ENCODE results near the gene MAN1B1. TPM values are rescaled to one million over a fixed set of nuclear protein-coding genes. Genes with fewer than 3 reads are reported as not detected.

Gene MAN1B1
- total RNA-seq, 4 donors from 2014 or later = 26.1 to 30.2 (median 29.3) TPM

DNA sequence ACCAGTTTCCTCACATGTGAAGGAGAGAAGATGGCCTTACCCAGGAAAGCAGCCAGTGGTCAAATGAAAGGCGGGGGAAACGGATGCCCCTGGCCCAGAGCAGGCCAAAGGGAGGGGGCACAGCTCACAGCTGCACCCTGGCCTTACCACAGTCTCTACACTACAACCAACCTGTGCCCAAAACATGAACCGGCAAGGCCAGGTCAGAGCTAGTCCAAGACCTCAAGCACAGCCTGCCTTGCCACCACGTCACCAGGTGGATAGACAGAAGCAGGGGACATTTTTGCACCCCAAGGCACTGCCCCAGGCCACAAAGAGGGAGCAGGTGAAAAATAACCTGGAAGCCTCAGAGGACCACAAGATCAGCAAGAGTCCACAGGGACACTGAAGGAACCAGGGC, 56.7 kb downstream of the MAN1B1 start:
- ATAC-seq = no peak
- no peaks in the 10 kb centered on the region for H3K36me3 ChIP-seq
- no peak overlapping the region for H3K4me3 ChIP-seq
- H3K27me3 ChIP-seq = peaks cover 94% of the 10 kb centered on the region
- no peak overlapping the region for H3K27ac ChIP-seq
- H3K4me1 ChIP-seq = peaks cover 0 to 12% (median 3%) of the 10 kb centered on the region in 3 donors
- TF ChIP-seq EP300 (IDR thresholded peaks at IDR 0.05) (no peak), POLR2A (IDR thresholded peaks at IDR 0.05) (no peak), CTCF (IDR thresholded peaks at IDR 0.05) (no peak), POLR2AphosphoS5 (IDR thresholded peaks at IDR 0.05) (no peak)
- no CpG with 5 or more reads among the region's 4 CpGs for WGBS, 2 donors (ENCODE audit: low coverage in 1 of 2)
- no peaks in the 10 kb centered on the region for H3K9me3 ChIP-seq

DNA sequence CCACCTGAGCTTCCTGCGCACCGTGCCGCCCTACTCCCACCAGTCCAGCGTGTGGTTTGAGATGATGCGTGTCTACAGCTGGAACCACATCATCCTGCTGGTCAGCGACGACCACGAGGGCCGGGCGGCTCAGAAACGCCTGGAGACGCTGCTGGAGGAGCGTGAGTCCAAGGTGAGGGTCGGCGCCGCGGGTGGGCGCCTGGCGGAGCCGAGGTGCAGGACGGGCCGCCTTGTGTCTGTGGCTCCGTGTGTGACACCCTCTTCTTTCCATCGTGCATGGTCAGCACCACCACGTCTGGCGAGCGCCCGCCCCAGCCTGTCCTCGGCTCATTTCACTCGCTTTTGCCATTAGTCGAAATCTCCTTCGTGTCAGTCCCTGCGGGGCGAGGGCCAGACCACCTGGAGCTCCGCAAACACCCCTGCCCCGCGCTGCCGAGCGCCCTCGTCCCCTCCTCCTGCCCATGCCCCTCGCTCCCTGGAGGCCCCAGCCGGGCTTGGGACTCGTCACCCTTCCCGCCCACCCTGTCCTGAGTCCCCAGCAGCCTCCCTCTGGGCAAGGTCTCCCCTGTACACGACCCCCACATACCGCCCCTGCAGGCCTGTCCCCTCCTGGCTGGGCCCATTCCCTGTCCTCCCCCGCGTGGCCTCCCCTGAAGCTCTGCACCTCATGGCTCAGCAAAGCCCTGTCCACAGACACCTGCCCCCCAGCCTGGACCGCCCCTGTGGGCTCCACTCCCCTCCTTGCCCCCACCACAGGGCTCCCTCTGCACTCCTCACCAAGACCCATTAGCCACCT, 59.1 kb downstream of the MAN1B1 start:
- 45 to 66% methylated on average over 11 to 16 of the region's 49 CpGs for WGBS, 2 donors (ENCODE audit: low coverage in 1 of 2)
- no peak for ATAC-seq
- no peak for TF ChIP-seq POLR2A (IDR thresholded peaks at IDR 0.05)
- no peak for TF ChIP-seq CTCF (IDR thresholded peaks at IDR 0.05)
- no peak for TF ChIP-seq EP300 (IDR thresholded peaks at IDR 0.05)

DNA sequence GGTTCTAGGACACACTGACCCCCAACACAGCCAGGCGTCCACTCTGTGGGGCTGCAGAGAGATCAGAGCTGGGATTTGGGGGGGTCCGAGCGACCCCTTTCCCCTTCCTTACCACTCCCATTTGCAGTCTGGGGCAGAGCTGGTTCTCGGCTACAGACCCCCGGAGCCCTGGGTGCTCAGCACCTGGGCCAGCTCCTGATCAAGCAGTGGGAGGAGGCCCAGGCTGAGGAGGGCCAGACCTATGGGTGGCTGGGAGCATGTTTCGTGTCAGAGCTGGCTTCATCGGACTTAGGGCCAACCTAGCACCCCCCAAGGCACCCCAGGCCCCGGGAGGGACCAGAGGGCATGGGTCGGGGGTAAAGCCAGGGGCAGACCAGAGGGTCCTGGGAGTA, 59.7 kb downstream of the MAN1B1 start:
- H3K9me3 ChIP-seq = no peaks in the 10 kb centered on the region
- no peak overlapping the region for H3K27ac ChIP-seq
- no CpG with 5 or more reads among the region's 9 CpGs for WGBS, 2 donors (ENCODE audit: low coverage in 1 of 2)
- no peak for ATAC-seq
- no peaks in the 10 kb centered on the region for H3K4me1 ChIP-seq
- H3K36me3 ChIP-seq = no peaks in the 10 kb centered on the region
- no peak for TF ChIP-seq EP300 (IDR thresholded peaks at IDR 0.05)
- TF ChIP-seq POLR2A (IDR thresholded peaks at IDR 0.05) = no peak
- no peak for TF ChIP-seq CTCF (IDR thresholded peaks at IDR 0.05)
- H3K27me3 ChIP-seq = peaks cover 94% of the 10 kb centered on the region
- no peak overlapping the region for H3K4me3 ChIP-seq

More for the DNA sequence above, 59.1 kb downstream of the MAN1B1 start:
- Histone ChIP-seq H3K27ac (no peak overlapping the region), H3K4me3 (no peak overlapping the region), H3K27me3 (peaks cover 94% of the 10 kb centered on the region), H3K4me1 (no peaks in the 10 kb centered on the region), H3K9me3 (no peaks in the 10 kb centered on the region), H3K36me3 (no peaks in the 10 kb centered on the region)

- Histone ChIP-seq H3K27me3 (peaks cover 87% of the 10 kb centered on the region), H3K9me3 (no peaks in the 10 kb centered on the region), H3K27ac (no peak overlapping the region), H3K4me1 (no peaks in the 10 kb centered on the region), H3K4me3 (no peak overlapping the region), H3K36me3 (no peaks in the 10 kb centered on the region)
- no peak for ATAC-seq
- TF ChIP-seq CTCF (IDR thresholded peaks at IDR 0.05) (no peak), POLR2AphosphoS5 (IDR thresholded peaks at IDR 0.05) (no peak), POLR2A (IDR thresholded peaks at IDR 0.05) (no peak), EP300 (IDR thresholded peaks at IDR 0.05) (no peak)
- 91 to 97% methylated on average over 6 to 20 of the region's 26 CpGs for WGBS, 2 donors (ENCODE audit: low coverage in 1 of 2)
Observed at GRCh38 chr9:137147091-137147792, 60.5 kb downstream of the MAN1B1 start.

- Histone ChIP-seq H3K4me3 (no peak overlapping the region), H3K36me3 (no peaks in the 10 kb centered on the region), H3K4me1 (no peaks in the 10 kb centered on the region), H3K27me3 (peaks cover 82% of the 10 kb centered on the region), H3K9me3 (no peaks in the 10 kb centered on the region), H3K27ac (no peak overlapping the region)
- no peak for ATAC-seq
- TF ChIP-seq CTCF (IDR thresholded peaks at IDR 0.05) (no peak), POLR2A (IDR thresholded peaks at IDR 0.05) (no peak), POLR2AphosphoS5 (IDR thresholded peaks at IDR 0.05) (no peak), EP300 (IDR thresholded peaks at IDR 0.05) (no peak)
- WGBS, 2 donors (ENCODE audit: low coverage in 1 of 2) = 52% methylated on average over 6 of the region's 24 CpGs; no CpG with 5 or more reads in 1 of the 2 donors
Observed at GRCh38 chr9:137147793-137148160, 61.0 kb downstream of the MAN1B1 start.
